ENCODE results near the gene RANBP9. TPM values are rescaled to one million over a fixed set of nuclear protein-coding genes. Genes with fewer than 3 reads are reported as not detected.
A peak's percentile ranks its signal among the peaks of the same experiment; 100 is the strongest.

Gene RANBP9
- total RNA-seq, 1 donor, result 25.5 TPM

GRCh38 chr6:13741365-13741764, 29.7 kb upstream of the RANBP9 start:
- H3K4me3 ChIP-seq (ENCODE audit: low read depth, low read length), result no peak overlapping the region
- DNase-seq (ENCODE audit: low read depth), result no peak
- no peak for TF ChIP-seq CTCF (IDR thresholded peaks at IDR 0.05; ENCODE audit: insufficient read depth, low read depth, low read length)

- DNase-seq (ENCODE audit: low read depth), result no peak
- no peak for TF ChIP-seq CTCF (IDR thresholded peaks at IDR 0.05; ENCODE audit: insufficient read depth, low read depth, low read length)
- no peak overlapping the region for H3K4me3 ChIP-seq (ENCODE audit: low read depth, low read length)
Observed at GRCh38 chr6:13735031-13735430, 23.4 kb upstream of the RANBP9 start.

GRCh38 chr6:13733178-13733887, 21.7 kb upstream of the RANBP9 start:
- peak overlapping the region; percentile 43 for H3K4me3 ChIP-seq (ENCODE audit: low read depth, low read length)
- no peak for TF ChIP-seq CTCF (IDR thresholded peaks at IDR 0.05; ENCODE audit: insufficient read depth, low read depth, low read length)
- peak; percentile 94 for DNase-seq (ENCODE audit: low read depth)

GRCh38 chr6:13730704-13731103, 19.1 kb upstream of the RANBP9 start:
- no peak for DNase-seq (ENCODE audit: low read depth)
- no peak for TF ChIP-seq CTCF (IDR thresholded peaks at IDR 0.05; ENCODE audit: insufficient read depth, low read depth, low read length)

GRCh38 chr6:13729891-13730290, 18.3 kb upstream of the RANBP9 start:
- H3K4me3 ChIP-seq (ENCODE audit: low read depth, low read length), result no peak overlapping the region
- no peak for DNase-seq (ENCODE audit: low read depth)
- no peak for TF ChIP-seq CTCF (IDR thresholded peaks at IDR 0.05; ENCODE audit: insufficient read depth, low read depth, low read length)

More at GRCh38 chr6:13730704-13731103, 19.1 kb upstream of the RANBP9 start:
- H3K4me3 ChIP-seq (ENCODE audit: low read depth, low read length), result no peak overlapping the region

GRCh38 chr6:13725570-13725969, 13.9 kb upstream of the RANBP9 start:
- H3K4me3 ChIP-seq (ENCODE audit: low read depth, low read length), result no peak overlapping the region
- no peak for TF ChIP-seq CTCF (IDR thresholded peaks at IDR 0.05; ENCODE audit: insufficient read depth, low read depth, low read length)
- DNase-seq (ENCODE audit: low read depth), result no peak

GRCh38 chr6:13725052-13725451, 13.4 kb upstream of the RANBP9 start:
- no peak for TF ChIP-seq CTCF (IDR thresholded peaks at IDR 0.05; ENCODE audit: insufficient read depth, low read depth, low read length)
- no peak for DNase-seq (ENCODE audit: low read depth)
- H3K4me3 ChIP-seq (ENCODE audit: low read depth, low read length), result no peak overlapping the region

Measured in fibroblast of villous mesenchyme (primary cell).